ENCODE results near the gene LRP11.

DNA sequence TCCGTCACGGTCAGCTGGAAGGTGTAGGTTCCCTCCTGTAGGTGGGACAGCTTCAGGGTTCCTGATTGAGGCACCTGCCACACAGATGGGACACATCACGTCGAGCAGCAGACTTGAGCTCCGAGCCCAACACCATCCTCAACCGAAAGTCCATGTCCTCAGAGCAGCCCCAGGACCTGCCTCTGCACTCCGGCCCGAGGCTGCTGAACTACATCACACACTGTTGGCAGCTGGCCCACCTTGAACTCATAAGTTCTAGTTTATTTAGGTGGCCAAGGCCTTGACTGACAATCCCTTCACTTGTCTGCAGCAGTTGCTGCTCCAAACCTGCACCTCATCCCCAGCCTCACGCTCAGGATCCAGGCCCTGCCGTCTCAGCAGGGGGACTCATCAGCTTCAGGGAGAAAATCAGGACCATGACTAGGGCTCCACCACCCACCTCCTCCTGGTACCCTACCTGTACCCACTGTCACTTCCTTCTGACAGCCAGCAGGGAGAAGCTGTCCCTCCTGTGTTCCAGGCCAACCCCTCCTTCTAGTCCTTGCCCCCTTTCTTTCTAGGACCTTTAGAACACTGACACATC, 21.0 kb downstream of the LRP11 start:
- TF ChIP-seq, protein P1, sequence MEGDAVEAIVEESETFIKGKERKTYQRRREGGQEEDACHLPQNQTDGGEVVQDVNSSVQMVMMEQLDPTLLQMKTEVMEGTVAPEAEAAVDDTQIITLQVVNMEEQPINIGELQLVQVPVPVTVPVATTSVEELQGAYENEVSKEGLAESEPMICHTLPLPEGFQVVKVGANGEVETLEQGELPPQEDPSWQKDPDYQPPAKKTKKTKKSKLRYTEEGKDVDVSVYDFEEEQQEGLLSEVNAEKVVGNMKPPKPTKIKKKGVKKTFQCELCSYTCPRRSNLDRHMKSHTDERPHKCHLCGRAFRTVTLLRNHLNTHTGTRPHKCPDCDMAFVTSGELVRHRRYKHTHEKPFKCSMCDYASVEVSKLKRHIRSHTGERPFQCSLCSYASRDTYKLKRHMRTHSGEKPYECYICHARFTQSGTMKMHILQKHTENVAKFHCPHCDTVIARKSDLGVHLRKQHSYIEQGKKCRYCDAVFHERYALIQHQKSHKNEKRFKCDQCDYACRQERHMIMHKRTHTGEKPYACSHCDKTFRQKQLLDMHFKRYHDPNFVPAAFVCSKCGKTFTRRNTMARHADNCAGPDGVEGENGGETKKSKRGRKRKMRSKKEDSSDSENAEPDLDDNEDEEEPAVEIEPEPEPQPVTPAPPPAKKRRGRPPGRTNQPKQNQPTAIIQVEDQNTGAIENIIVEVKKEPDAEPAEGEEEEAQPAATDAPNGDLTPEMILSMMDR (IDR thresholded peaks at IDR 0.05): no peak
- TF ChIP-seq POLR2A (IDR thresholded peaks at IDR 0.05): no peak
- no peak for TF ChIP-seq EP300 (IDR thresholded peaks at IDR 0.05)
